ENCODE data around the gene ADAM17. TPM values are rescaled to one million over a fixed set of nuclear protein-coding genes. Genes with fewer than 3 reads are reported as not detected.
"Not testable (repeated sequence)": the region's sequence is repeated elsewhere in the genome, so short reads cannot be mapped to it uniquely, and the experiment has no call there.

Gene ADAM17
- total RNA-seq, 2 donors from 2014 or later = 22.9 to 30.1 TPM

DNA sequence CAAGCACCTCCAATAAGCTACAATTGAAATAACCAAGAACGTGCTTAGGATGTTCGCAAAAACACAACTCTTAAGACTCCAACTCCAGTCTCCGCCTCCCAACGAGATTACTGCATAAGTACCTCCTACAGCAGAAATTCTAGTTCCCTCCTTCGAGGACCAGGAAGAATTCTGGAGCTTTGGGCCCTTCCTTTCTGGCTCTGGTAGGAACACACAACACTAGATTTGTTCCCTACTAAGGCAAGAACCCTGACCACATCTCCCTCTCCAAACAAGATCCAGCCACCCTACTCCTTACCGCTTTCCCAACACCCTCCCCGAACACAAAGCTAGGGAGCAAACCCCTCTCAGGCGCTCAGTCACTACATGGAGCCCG lies 721 bp downstream of the ADAM17 start:
- Mint-ChIP-seq H3K27me3 (ENCODE audit: low read depth) (no peaks in the 10 kb centered on the region), H3K4me3 (peak overlapping the region; percentile 97 to 98), H3K4me1 (ENCODE audit: low read depth) (peaks cover 50% of the 10 kb centered on the region), H3K9me3 (no peaks in the 10 kb centered on the region), H3K27ac (peak overlapping the region; percentile 93), H3K36me3 (ENCODE audit: insufficient read depth in 2 of 2) (peaks cover 4 to 8% of the 10 kb centered on the region in 2 donors)
- peak; percentile 32 to 38 for DNase-seq
- ATAC-seq (replicated peaks in 1 of 2) = no peak

GRCh38 chr2:9552219-9553178 lies 3.1 kb downstream of the ADAM17 start:
- peaks cover 4 to 7% of the 10 kb centered on the region in 2 donors for H3K36me3 Mint-ChIP-seq (ENCODE audit: insufficient read depth in 2 of 2)
- peaks cover 67% of the 10 kb centered on the region for H3K4me1 Mint-ChIP-seq (ENCODE audit: low read depth)
- peak overlapping the region; percentile 97 to 98 for H3K4me3 Mint-ChIP-seq
- DNase-seq (no peak), ATAC-seq (replicated peaks in 1 of 2) (peak; percentile 30 to 36)
- no peaks in the 10 kb centered on the region for H3K9me3 Mint-ChIP-seq
- peak overlapping the region; percentile 88 for H3K27ac Mint-ChIP-seq
- no peaks in the 10 kb centered on the region for H3K27me3 Mint-ChIP-seq (ENCODE audit: low read depth)

GRCh38 chr2:9550859-9551391 lies 4.7 kb downstream of the ADAM17 start:
- not testable (repeated sequence) for H3K9me3 Mint-ChIP-seq; H3K27me3 Mint-ChIP-seq (ENCODE audit: low read depth); DNase-seq; H3K36me3 Mint-ChIP-seq (ENCODE audit: insufficient read depth in 2 of 2); ATAC-seq (replicated peaks in 1 of 2)
- peak overlapping the region; percentile 24 for H3K27ac Mint-ChIP-seq
- H3K4me1 Mint-ChIP-seq (ENCODE audit: low read depth) = peaks cover 78% of the 10 kb centered on the region
- H3K4me3 Mint-ChIP-seq = peak overlapping the region in 1 of 2 donors; percentile 64

GRCh38 chr2:9549420-9549819 lies 6.2 kb downstream of the ADAM17 start:
- no peak for DNase-seq
- peak overlapping the region in 1 of 2 donors; percentile 36 for H3K4me3 Mint-ChIP-seq
- ATAC-seq (replicated peaks in 1 of 2) = no peak
- no peaks in the 10 kb centered on the region for H3K27me3 Mint-ChIP-seq (ENCODE audit: low read depth)
- H3K36me3 Mint-ChIP-seq (ENCODE audit: insufficient read depth in 2 of 2) = no peaks in the 10 kb centered on the region
- peaks cover 86% of the 10 kb centered on the region for H3K4me1 Mint-ChIP-seq (ENCODE audit: low read depth)
- no peaks in the 10 kb centered on the region for H3K9me3 Mint-ChIP-seq
- H3K27ac Mint-ChIP-seq = no peak overlapping the region

DNA sequence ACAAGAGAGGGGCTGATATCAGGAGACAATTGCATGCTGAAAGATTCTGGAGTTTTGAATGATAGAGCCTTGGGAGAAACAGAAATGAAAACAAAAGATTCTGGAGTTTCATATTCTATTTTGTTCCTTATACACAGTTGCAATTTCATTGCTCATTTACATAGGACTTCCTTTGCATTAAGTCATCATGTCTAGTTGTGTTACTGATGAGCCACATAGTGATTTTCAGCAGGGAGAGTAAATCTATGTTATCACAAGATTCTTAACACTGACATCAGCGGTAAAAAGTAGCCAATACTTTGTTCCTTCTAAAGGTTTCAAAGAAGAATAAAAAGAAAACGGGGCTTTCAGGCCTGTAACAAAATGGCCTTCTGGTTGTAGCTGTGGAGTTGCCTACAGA lies 7.1 kb downstream of the ADAM17 start:
- ATAC-seq (replicated peaks in 1 of 2) (peak; percentile 65 to 66), DNase-seq (no peak)
- Mint-ChIP-seq H3K27me3 (ENCODE audit: low read depth) (no peaks in the 10 kb centered on the region), H3K4me3 (peak overlapping the region; percentile 60 to 84), H3K9me3 (no peaks in the 10 kb centered on the region), H3K4me1 (ENCODE audit: low read depth) (peaks cover 86% of the 10 kb centered on the region), H3K36me3 (ENCODE audit: insufficient read depth in 2 of 2) (no peaks in the 10 kb centered on the region), H3K27ac (peak overlapping the region; percentile 57)

DNA sequence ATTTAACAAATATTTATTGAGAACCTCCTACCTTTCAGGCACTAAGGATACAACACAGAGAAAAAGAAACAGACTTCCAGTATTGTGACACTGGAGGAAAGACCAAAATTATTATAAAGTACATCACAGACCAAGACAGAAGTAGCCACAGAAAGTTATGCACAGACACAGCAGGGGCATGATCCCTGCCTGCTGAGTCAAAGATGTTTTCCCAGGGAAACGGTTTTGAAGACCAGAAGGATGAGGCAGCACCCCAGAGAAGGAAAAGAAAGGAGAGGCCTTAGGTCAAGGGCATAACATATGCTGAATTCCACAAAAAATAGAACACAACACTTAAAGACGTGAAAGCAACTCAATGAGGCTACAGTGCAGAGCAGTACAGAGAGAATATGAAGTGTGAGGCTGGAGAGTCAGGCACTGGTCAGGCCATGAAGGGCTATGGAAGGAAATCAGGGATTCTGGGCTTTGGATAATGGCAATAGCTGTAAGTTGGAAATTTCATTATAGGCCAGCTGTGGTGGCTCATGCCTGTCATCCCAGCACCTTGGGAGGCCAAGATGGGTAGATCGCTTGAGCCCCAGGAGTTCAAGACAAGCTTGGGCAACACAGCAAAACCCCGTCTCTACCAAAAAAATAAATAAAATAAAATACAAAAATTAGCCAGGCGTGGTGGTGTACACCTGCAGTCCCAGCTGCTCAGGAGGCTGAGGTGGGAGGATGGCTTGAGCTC lies 8.2 kb downstream of the ADAM17 start:
- DNase-seq (no peak), ATAC-seq (replicated peaks in 1 of 2) (no peak)
- Mint-ChIP-seq H3K36me3 (ENCODE audit: insufficient read depth in 2 of 2) (no peaks in the 10 kb centered on the region), H3K9me3 (no peaks in the 10 kb centered on the region), H3K4me3 (peak overlapping the region; percentile 60 to 84), H3K27ac (no peak overlapping the region), H3K4me1 (ENCODE audit: low read depth) (peaks cover 82% of the 10 kb centered on the region), H3K27me3 (ENCODE audit: low read depth) (no peaks in the 10 kb centered on the region)

GRCh38 chr2:9545502-9545901 lies 10.1 kb downstream of the ADAM17 start:
- no peak overlapping the region for H3K4me3 Mint-ChIP-seq
- ATAC-seq (replicated peaks in 1 of 2) (no peak), DNase-seq (no peak)
- H3K4me1 Mint-ChIP-seq (ENCODE audit: low read depth) = peaks cover 65% of the 10 kb centered on the region
- no peaks in the 10 kb centered on the region for H3K27me3 Mint-ChIP-seq (ENCODE audit: low read depth)
- H3K27ac Mint-ChIP-seq = no peak overlapping the region
- H3K9me3 Mint-ChIP-seq = no peaks in the 10 kb centered on the region
- H3K36me3 Mint-ChIP-seq (ENCODE audit: insufficient read depth in 2 of 2) = peaks cover 0 to 1% of the 10 kb centered on the region in 2 donors

DNA sequence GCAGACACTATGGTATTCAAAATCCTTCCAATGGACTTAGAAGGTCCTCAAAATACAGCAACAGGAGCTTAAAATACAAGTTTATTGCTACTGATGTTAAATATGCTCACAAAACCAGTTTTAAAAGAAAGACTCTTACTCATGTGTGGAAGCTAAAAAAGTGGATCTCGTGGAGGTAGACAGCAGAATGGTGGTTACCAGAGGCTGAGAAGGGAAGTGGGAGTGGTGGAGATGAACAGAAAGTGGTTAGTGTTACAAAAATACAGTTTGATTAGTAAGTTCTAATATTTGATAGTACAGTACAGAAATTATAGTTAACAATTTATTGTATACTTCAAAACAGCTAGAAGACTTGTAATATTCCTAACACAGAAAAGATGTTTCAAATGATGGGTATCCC lies 12.1 kb downstream of the ADAM17 start:
- DNase-seq (no peak), ATAC-seq (replicated peaks in 1 of 2) (no peak)
- peaks cover 64% of the 10 kb centered on the region for H3K4me1 Mint-ChIP-seq (ENCODE audit: low read depth)

DNA sequence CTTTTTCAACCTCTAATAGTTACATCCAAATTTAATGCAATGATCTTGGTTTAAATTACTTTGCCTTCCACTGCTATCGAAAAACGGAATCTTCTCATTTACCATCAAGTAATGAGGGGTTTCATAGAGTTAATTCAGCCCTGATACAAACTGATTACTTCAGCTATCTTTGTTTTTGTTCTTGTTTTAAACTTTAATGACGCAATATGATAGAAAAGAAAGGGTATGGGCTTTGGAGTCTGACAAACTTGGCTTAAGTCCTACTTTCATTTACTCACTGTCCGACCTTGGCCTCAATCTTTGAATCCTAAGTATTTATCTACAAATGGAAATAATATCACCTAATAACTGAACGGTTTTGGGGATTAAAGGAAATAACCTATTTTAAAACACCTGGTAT lies 16.1 kb downstream of the ADAM17 start:
- Mint-ChIP-seq H3K9me3 (no peaks in the 10 kb centered on the region), H3K36me3 (ENCODE audit: insufficient read depth in 2 of 2) (peaks cover 0 to 1% of the 10 kb centered on the region in 2 donors), H3K4me1 (ENCODE audit: low read depth) (peaks cover 40% of the 10 kb centered on the region), H3K4me3 (no peak overlapping the region), H3K27ac (no peak overlapping the region), H3K27me3 (ENCODE audit: low read depth) (no peaks in the 10 kb centered on the region)
- ATAC-seq (replicated peaks in 1 of 2) (no peak), DNase-seq (no peak)

More for the DNA sequence above, 12.1 kb downstream of the ADAM17 start:
- Mint-ChIP-seq H3K36me3 (ENCODE audit: insufficient read depth in 2 of 2) (peaks cover 0 to 1% of the 10 kb centered on the region in 2 donors), H3K27ac (no peak overlapping the region), H3K4me3 (peak overlapping the region in 1 of 2 donors; percentile 32), H3K9me3 (no peaks in the 10 kb centered on the region), H3K27me3 (ENCODE audit: low read depth) (no peaks in the 10 kb centered on the region)

- peaks cover 3 to 5% of the 10 kb centered on the region in 2 donors for H3K36me3 Mint-ChIP-seq (ENCODE audit: insufficient read depth in 2 of 2)
- H3K4me1 Mint-ChIP-seq (ENCODE audit: low read depth) = peaks cover 25% of the 10 kb centered on the region
- H3K27ac Mint-ChIP-seq = no peak overlapping the region
- H3K27me3 Mint-ChIP-seq (ENCODE audit: low read depth) = no peaks in the 10 kb centered on the region
- H3K4me3 Mint-ChIP-seq = no peak overlapping the region
- ATAC-seq (replicated peaks in 1 of 2) = no peak
- no peak for DNase-seq
- H3K9me3 Mint-ChIP-seq = no peaks in the 10 kb centered on the region
Measured at GRCh38 chr2:9538000-9538507, 17.6 kb downstream of the ADAM17 start.

DNA sequence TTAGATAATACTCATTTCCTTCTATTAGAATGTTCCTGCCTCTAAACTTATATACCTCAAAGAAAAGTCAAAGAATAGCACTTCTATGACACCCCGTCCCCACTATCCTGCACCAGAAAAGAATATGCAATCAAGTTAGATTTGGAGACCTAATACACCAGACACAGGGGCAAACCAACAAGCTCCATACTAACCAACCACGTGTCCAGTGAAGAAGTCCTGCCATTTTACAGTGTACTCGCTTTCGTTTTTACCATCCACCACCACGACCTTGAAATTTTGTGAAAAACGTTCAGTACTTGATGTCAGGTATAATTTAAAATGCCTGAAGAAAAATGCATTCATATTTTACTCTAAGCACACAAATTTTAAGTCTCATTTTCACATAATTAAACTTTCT lies 19.1 kb downstream of the ADAM17 start:
- peaks cover 23% of the 10 kb centered on the region for H3K4me1 Mint-ChIP-seq (ENCODE audit: low read depth)
- ATAC-seq (replicated peaks in 1 of 2) = no peak
- H3K27me3 Mint-ChIP-seq (ENCODE audit: low read depth) = no peaks in the 10 kb centered on the region
- H3K27ac Mint-ChIP-seq = peak overlapping the region; percentile 38
- no peak overlapping the region for H3K4me3 Mint-ChIP-seq
- no peak for DNase-seq
- peaks cover 3 to 4% of the 10 kb centered on the region in 2 donors for H3K36me3 Mint-ChIP-seq (ENCODE audit: insufficient read depth in 2 of 2)
- H3K9me3 Mint-ChIP-seq = no peaks in the 10 kb centered on the region

DNA sequence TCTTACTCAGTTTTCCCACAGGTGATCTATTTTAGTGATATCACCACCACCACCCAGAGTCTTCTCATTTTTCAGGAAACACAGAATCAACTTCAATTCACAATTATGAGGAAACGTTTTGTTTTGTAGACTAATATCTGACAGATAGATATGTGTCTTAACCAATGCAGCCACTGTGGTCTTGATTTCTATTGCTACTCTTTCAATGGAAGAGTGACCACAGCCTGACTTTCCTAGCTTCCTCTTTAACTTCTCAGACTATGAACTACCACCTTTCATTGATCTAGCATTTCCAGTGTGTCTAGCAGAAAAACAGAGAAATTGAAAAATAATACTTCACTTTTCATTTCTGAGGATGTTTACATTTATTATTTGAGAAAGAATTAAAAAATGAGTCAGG lies 20.5 kb downstream of the ADAM17 start:
- no peaks in the 10 kb centered on the region for H3K27me3 Mint-ChIP-seq (ENCODE audit: low read depth)
- peaks cover 23% of the 10 kb centered on the region for H3K4me1 Mint-ChIP-seq (ENCODE audit: low read depth)
- DNase-seq (no peak), ATAC-seq (replicated peaks in 1 of 2) (no peak)
- H3K36me3 Mint-ChIP-seq (ENCODE audit: insufficient read depth in 2 of 2) = peaks cover 3 to 4% of the 10 kb centered on the region in 2 donors
- H3K27ac Mint-ChIP-seq = peak overlapping the region; percentile 54
- no peaks in the 10 kb centered on the region for H3K9me3 Mint-ChIP-seq
- H3K4me3 Mint-ChIP-seq = no peak overlapping the region

DNA sequence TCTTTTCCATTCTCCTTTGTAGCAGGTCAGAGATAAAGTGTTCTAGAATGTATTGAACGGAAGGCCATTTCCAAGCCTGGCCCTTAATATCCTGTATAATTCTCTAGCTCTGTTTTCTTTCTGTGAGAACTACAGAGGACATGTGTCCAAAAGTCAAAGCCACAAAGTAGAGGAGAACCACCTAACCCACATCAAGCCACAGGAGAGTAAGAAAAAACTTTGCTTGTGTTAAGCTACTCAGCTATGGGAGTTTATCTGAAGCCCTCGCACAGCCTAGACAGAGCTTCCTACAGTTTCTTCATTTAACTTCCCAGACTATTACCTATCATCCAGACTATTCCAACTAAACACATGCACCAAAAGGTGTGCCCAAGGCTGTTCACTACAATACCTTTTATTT lies 22.0 kb downstream of the ADAM17 start:
- ATAC-seq (replicated peaks in 1 of 2) (no peak), DNase-seq (no peak)
- peaks cover 3 to 8% of the 10 kb centered on the region in 2 donors for H3K36me3 Mint-ChIP-seq (ENCODE audit: insufficient read depth in 2 of 2)
- no peaks in the 10 kb centered on the region for H3K27me3 Mint-ChIP-seq (ENCODE audit: low read depth)
- H3K9me3 Mint-ChIP-seq = no peaks in the 10 kb centered on the region
- H3K4me1 Mint-ChIP-seq (ENCODE audit: low read depth) = peaks cover 13% of the 10 kb centered on the region
- H3K27ac Mint-ChIP-seq = no peak overlapping the region
- no peak overlapping the region for H3K4me3 Mint-ChIP-seq

Measured in activated T-cell treated with anti-CD3 and anti-CD28 coated beads, Interleukin-2, amount 50 U/mL, for 72 hours (primary cell).